ENCODE results near the gene FGF13. TPM values are rescaled to one million over a fixed set of nuclear protein-coding genes. Genes with fewer than 3 reads are reported as not detected.

The FGF13 gene
- 0.13 and 0.86 TPM in 2 replicates for total RNA-seq

DNA sequence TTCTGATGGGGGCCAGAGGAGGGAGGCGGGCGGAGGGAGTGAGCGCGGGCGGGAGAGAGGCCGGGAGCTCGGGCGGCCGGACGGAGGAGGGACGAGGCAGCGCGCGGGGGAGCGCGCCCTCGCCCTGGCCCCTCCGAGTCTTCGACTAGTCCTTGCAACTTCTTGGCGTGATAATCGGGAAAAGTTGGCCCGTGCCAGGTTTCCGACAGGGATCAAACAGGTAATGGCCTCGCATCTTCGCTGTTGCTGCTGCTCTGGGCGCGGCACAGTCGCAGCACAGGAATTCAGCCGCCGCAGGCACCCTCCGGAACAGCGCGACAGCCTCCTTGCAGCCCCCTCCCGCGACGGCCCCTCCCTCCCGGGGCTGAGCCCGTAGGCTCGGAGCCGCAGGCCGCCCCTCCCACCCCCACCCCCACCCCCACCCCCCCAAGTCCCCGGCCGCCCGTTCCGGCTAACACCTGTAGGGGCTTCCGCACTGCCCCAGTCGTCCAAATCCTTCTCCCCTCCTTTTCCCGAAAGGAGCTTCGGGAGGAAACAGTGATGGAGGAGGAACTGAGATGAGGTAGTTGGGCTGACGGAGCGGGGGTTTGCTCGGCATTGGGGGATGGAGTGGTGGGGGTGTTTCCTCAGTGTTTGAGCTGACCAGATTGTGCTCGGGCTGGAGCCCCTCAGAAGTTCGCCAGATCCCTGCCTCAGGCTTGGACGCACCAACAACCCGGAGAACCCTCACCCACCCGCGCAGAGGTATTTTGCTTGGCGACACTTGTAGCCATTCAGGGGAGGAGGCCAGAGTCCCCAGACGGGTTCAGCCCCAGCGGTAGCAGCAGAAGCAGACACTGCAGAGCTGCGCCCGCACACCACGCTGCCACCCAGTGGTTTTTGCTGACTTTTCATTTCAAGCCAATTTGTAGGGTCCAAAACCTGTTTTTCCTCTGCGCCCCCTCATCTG, at the start of gene FGF13:
TSS of gene FGF13 (minus strand) at position 319 of the 949 bp plus-strand sequence. CDS start 714 bp downstream, outside the sequence.

